KMS-11 (cell line): ENCODE results near the gene APOA5.
"Not testable (repeated sequence)": the region's sequence is repeated elsewhere in the genome, so short reads cannot be mapped to it uniquely, and the experiment has no call there.

ENCODE experiments used
- H2AFZ ChIP-seq: fragments of 200-600 bp; sonication (generic); 2 replicates; pipeline ENCODE4 v1.6.1; 2016; ENCODE audit warnings: antibody characterized with exemption, mixed run types, low read depth
- H3K27ac ChIP-seq: fragments of 200-600 bp; sonication (generic); 2 replicates; pipeline ENCODE4 v1.6.1; 2016; ENCODE audit warnings: mild to moderate bottlenecking, mixed run types
- H3K27me3 ChIP-seq: fragments of 200-600 bp; sonication (generic); 2 replicates; pipeline ENCODE4 v1.6.1; 2017; ENCODE audit warnings: mild to moderate bottlenecking, low read depth, mixed run types, moderate library complexity; ENCODE audit not compliant: insufficient read depth
- H3K36me3 ChIP-seq: fragments of 200-600 bp; sonication (generic); 2 replicates; pipeline ENCODE4 v1.6.1; 2017; ENCODE audit warnings: mild to moderate bottlenecking, mixed run types; ENCODE audit not compliant: insufficient read depth
- H3K4me1 ChIP-seq: fragments of 200-600 bp; sonication (generic); 2 replicates; pipeline ENCODE4 v1.6.1; 2016; ENCODE audit warnings: mild to moderate bottlenecking, low read depth, mixed run types; ENCODE audit not compliant: poor library complexity, severe bottlenecking
- H3K4me2 ChIP-seq: fragments of 200-600 bp; sonication (generic); 2 replicates; pipeline ENCODE4 v1.7.0; 2016; ENCODE audit warnings: mild to moderate bottlenecking, mixed run types
- H3K4me3 ChIP-seq: fragments of 200-600 bp; sonication (generic); IDR thresholded peaks from 2 replicates; pipeline ENCODE4 v1.6.1; 2017; ENCODE audit warnings: low read depth, low read length, mixed read lengths; ENCODE audit not compliant: insufficient read depth
- H3K79me2 ChIP-seq: fragments of 200-600 bp; sonication (generic); 2 replicates; pipeline ENCODE4 v1.6.1; 2016; ENCODE audit warnings: low read depth, mixed run types; ENCODE audit not compliant: insufficient read depth
- H3K9ac ChIP-seq: fragments of 200-600 bp; sonication (generic); 2 replicates; pipeline ENCODE4 v1.6.1; 2016; ENCODE audit warnings: mild to moderate bottlenecking, mixed run types
- H4K20me1 ChIP-seq: fragments of 200-600 bp; sonication (generic); 2 replicates; pipeline ENCODE4 v1.6.1; 2016; ENCODE audit warnings: mild to moderate bottlenecking, mixed run types; ENCODE audit not compliant: insufficient read depth
- CTCF ChIP-seq: fragments of 200-600 bp; sonication (generic); conservative IDR thresholded peaks from 2 replicates; pipeline ENCODE4 v1.6.1; 2017; ENCODE audit warnings: low read depth, mild to moderate bottlenecking, antibody characterized with exemption, low read length, moderate library complexity, mixed read lengths

The APOA5 gene

GRCh38 chr11:116762132-116762531, 29.5 kb downstream of the APOA5 start:
- Histone ChIP-seq H3K9ac (no peak overlapping the region), H3K4me3 (no peak overlapping the region), H4K20me1 (no peaks in the 10 kb centered on the region), H2AFZ (no peak overlapping the region), H3K79me2 (no peaks in the 10 kb centered on the region), H3K4me1 (no peaks in the 10 kb centered on the region), H3K36me3 (no peaks in the 10 kb centered on the region), H3K27me3 (no peaks in the 10 kb centered on the region), H3K4me2 (no peak overlapping the region), H3K27ac (no peak overlapping the region)
- TF ChIP-seq CTCF, result no peak

- H2AFZ ChIP-seq, H3K27me3 ChIP-seq, H3K79me2 ChIP-seq, H4K20me1 ChIP-seq, H3K4me3 ChIP-seq, H3K4me1 ChIP-seq, H3K27ac ChIP-seq, H3K9ac ChIP-seq, H3K4me2 ChIP-seq, H3K36me3 ChIP-seq: not testable (repeated sequence)
Measured at GRCh38 chr11:116756044-116756443, 35.6 kb downstream of the APOA5 start.

GRCh38 chr11:116750070-116750718, 41.5 kb downstream of the APOA5 start:
- no peaks in the 10 kb centered on the region for H3K4me1 ChIP-seq
- no peak overlapping the region for H2AFZ ChIP-seq
- no peak overlapping the region for H3K9ac ChIP-seq
- no peak for TF ChIP-seq CTCF
- no peak overlapping the region for H3K4me2 ChIP-seq
- H3K27me3 ChIP-seq, result no peaks in the 10 kb centered on the region
- no peaks in the 10 kb centered on the region for H3K79me2 ChIP-seq
- no peak overlapping the region for H3K27ac ChIP-seq
- H4K20me1 ChIP-seq, result no peaks in the 10 kb centered on the region
- no peak overlapping the region for H3K4me3 ChIP-seq
- H3K36me3 ChIP-seq, result no peaks in the 10 kb centered on the region

GRCh38 chr11:116742104-116742503, 49.6 kb downstream of the APOA5 start:
- Histone ChIP-seq H4K20me1 (no peaks in the 10 kb centered on the region), H2AFZ (no peak overlapping the region), H3K27me3 (no peaks in the 10 kb centered on the region), H3K4me1 (no peaks in the 10 kb centered on the region), H3K36me3 (no peaks in the 10 kb centered on the region), H3K4me3 (no peak overlapping the region), H3K79me2 (no peaks in the 10 kb centered on the region), H3K9ac (no peak overlapping the region), H3K27ac (no peak overlapping the region), H3K4me2 (no peak overlapping the region)
- no peak for TF ChIP-seq CTCF

GRCh38 chr11:116740741-116741140, 50.9 kb downstream of the APOA5 start:
- Histone ChIP-seq H2AFZ (no peak overlapping the region), H3K4me3 (no peak overlapping the region), H3K4me1 (no peaks in the 10 kb centered on the region), H4K20me1 (no peaks in the 10 kb centered on the region), H3K27me3 (no peaks in the 10 kb centered on the region), H3K4me2 (no peak overlapping the region), H3K36me3 (no peaks in the 10 kb centered on the region), H3K79me2 (no peaks in the 10 kb centered on the region), H3K27ac (no peak overlapping the region), H3K9ac (no peak overlapping the region)
- no peak for TF ChIP-seq CTCF
